Measurements from ENCODE around the gene ATOX1. TPM values are rescaled to one million over a fixed set of nuclear protein-coding genes. Genes with fewer than 3 reads are reported as not detected.
"Not testable (repeated sequence)": the region's sequence is repeated elsewhere in the genome, so short reads cannot be mapped to it uniquely, and the experiment has no call there.

The ATOX1 gene
- total RNA-seq, 2 donors from 2014 or later = 32.9 to 36.8 TPM

DNA sequence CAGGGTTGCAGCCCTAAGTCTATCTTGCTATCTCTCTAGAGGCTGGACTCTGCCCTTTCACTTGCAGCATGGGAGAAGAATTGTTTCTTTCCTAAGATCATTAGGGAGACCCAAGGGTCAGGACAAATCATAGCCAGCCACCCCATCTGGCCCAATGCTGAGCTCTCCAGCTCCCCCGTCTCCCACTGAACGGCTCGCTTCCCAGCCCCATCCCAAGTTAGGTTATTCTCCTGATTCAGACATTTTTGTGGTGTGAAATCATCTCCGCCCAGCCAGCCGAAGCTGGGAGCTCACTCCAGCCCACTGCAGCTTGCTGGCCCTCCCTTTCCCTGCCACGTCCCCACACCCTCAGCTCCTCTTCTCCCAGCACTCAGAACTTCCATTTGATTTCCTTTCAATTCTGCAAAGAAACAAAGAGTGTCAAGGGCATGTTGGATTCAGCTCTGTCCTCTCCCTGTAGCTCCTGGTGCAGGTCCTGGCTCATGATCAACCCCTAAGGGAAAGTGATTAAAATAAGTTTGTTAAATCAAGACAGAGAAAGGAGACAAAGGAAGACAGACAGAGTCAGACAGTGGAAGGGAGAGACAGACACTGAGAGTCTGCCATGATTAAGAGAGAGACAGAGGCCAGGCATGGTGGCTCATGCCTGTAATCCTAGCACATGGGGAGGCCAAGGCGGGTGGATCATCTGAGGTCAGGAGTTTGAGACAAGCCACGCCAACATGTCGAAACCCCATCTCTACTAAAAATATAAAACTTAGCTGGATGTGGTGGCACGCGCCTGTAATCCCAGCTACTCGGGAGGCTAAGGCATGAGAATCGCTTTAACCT, 59.1 kb downstream of the ATOX1 start:
- peak overlapping the region; percentile 97 to 98 for H3K27ac ChIP-seq
- peak overlapping the region; percentile 45 for H3K4me3 ChIP-seq
- peaks cover 40 to 69% of the 10 kb centered on the region in 2 donors for H3K4me1 ChIP-seq (ENCODE audit: control insufficient read depth in 1 of 2, low read depth in 2 of 2)
- peak; percentile 78 for ATAC-seq (ENCODE audit: insufficient number of reproducible peaks, low FRiP score, low read depth)
- TF ChIP-seq, protein P1, sequence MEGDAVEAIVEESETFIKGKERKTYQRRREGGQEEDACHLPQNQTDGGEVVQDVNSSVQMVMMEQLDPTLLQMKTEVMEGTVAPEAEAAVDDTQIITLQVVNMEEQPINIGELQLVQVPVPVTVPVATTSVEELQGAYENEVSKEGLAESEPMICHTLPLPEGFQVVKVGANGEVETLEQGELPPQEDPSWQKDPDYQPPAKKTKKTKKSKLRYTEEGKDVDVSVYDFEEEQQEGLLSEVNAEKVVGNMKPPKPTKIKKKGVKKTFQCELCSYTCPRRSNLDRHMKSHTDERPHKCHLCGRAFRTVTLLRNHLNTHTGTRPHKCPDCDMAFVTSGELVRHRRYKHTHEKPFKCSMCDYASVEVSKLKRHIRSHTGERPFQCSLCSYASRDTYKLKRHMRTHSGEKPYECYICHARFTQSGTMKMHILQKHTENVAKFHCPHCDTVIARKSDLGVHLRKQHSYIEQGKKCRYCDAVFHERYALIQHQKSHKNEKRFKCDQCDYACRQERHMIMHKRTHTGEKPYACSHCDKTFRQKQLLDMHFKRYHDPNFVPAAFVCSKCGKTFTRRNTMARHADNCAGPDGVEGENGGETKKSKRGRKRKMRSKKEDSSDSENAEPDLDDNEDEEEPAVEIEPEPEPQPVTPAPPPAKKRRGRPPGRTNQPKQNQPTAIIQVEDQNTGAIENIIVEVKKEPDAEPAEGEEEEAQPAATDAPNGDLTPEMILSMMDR (IDR thresholded peaks at IDR 0.05) = no peak
- no peaks in the 10 kb centered on the region for H3K36me3 ChIP-seq
- H3K9me3 ChIP-seq = no peaks in the 10 kb centered on the region
- no peaks in the 10 kb centered on the region for H3K27me3 ChIP-seq (replicated peaks; ENCODE audit: insufficient read depth)
- no peak for DNase-seq (ENCODE audit: low spot score)

DNA sequence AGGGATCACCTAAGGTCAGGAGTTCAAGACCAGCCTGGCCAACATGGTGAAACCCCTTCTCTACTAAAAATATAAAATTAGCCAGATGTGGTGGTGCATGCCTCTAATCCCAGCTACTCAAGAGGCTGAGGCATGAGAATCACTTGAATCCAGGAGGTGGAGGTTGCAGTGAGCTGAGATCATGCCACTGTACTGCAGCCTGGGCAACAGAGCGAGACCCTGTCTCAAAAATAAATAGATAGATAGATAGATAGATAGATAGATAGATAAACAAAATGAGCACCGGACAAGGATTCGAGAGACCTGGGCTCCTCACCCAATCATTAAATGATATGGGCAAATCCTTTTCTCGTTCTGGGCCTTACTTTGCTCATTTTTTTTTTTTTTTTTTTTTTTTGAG, 60.4 kb downstream of the ATOX1 start:
- not testable (repeated sequence) for H3K9me3 ChIP-seq; H3K4me3 ChIP-seq; ATAC-seq (ENCODE audit: insufficient number of reproducible peaks, low FRiP score, low read depth); DNase-seq (ENCODE audit: low spot score); H3K36me3 ChIP-seq; H3K27me3 ChIP-seq (replicated peaks; ENCODE audit: insufficient read depth)
- H3K4me1 ChIP-seq (ENCODE audit: control insufficient read depth in 1 of 2, low read depth in 2 of 2) = peaks cover 40 to 75% of the 10 kb centered on the region in 2 donors
- peak overlapping the region; percentile 97 to 98 for H3K27ac ChIP-seq

DNA sequence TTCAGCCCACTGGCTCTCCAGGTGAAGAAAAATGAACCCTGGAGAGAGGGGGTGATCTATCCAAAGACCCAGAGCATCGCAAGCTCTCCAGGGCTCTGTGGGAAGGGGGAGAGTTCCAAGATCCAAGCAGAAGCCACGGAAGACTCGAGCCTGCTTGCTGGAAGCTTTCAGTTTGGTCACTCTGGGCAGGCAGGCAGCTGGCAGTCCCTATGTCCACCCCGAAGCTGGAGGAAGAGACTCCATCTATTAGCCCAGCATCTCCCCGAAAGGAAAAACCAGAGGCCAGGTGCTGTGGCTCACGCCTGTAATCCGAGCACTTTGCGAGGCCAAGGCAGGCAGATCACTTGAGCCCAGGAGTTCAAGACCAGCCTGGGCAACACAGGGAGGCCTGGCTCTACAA, 61.0 kb downstream of the ATOX1 start:
- DNase-seq (ENCODE audit: low spot score) (no peak), ATAC-seq (ENCODE audit: insufficient number of reproducible peaks, low FRiP score, low read depth) (no peak)
- H3K4me1 ChIP-seq (ENCODE audit: control insufficient read depth in 1 of 2, low read depth in 2 of 2) = peaks cover 37 to 73% of the 10 kb centered on the region in 2 donors

DNA sequence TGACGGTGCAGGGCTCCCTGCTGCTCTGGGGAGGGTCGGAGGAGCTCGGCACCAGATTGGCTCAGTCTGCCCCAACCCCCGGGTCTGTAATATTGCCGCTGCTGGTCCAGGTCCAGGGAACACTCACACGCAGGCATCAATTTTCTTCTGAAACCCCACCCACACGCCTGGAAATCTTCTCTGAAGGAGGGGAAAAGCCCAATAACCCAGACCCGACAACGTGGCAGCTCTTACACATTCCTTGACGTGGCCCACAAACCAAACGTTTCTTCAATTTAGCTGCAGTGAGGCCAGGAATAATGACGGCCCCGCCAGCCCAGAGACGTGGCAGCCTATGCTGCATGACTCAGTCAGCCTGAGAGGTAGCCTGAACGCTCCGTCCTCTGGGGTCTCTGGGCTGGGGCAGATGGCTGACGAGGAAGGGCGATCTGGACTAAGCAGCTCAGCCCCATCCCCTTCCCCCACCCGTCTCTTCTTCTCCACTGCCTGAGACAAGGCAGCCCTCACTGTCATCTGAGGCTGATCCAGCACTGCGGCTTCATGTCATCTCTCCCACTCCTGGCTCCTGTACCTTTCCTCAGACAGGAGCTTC, 61.9 kb downstream of the ATOX1 start:
- no peaks in the 10 kb centered on the region for H3K9me3 ChIP-seq
- H3K27ac ChIP-seq = peak overlapping the region; percentile 97 to 98
- H3K4me1 ChIP-seq (ENCODE audit: control insufficient read depth in 1 of 2, low read depth in 2 of 2) = peaks cover 32 to 64% of the 10 kb centered on the region in 2 donors
- no peaks in the 10 kb centered on the region for H3K36me3 ChIP-seq
- H3K27me3 ChIP-seq (replicated peaks; ENCODE audit: insufficient read depth) = no peaks in the 10 kb centered on the region
- TF ChIP-seq, protein P1 (IDR thresholded peaks at IDR 0.05) = no peak
- peak overlapping the region; percentile 34 for H3K4me3 ChIP-seq
- DNase-seq (ENCODE audit: low spot score) (peak; percentile 75), ATAC-seq (ENCODE audit: insufficient number of reproducible peaks, low FRiP score, low read depth) (peak; percentile 69)

More for the DNA sequence above, 61.0 kb downstream of the ATOX1 start:
- no peak overlapping the region for H3K4me3 ChIP-seq
- TF ChIP-seq, protein P1 (IDR thresholded peaks at IDR 0.05) = no peak
- H3K36me3 ChIP-seq = no peaks in the 10 kb centered on the region
- no peaks in the 10 kb centered on the region for H3K9me3 ChIP-seq
- no peaks in the 10 kb centered on the region for H3K27me3 ChIP-seq (replicated peaks; ENCODE audit: insufficient read depth)
- peak overlapping the region; percentile 97 to 98 for H3K27ac ChIP-seq

DNA sequence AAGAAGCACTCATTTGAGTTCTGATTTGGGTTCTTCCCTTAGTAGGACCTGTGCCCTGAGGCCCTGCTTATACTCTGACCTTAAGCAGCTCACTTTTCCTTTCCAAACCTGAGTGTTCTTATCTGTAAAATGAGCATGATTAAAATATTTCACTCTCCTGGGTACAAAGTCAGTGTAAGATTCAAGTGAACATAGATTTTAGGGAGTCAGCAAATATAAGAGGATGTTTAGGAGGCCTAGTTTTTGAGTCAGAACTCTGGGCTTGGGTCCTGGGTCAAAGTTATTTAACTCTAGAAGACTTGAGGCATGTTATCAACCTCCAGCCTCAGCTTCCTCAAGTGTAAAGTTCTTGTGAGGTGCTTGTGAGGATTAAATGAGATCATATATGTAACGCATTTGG, 63.0 kb downstream of the ATOX1 start:
- Histone ChIP-seq H3K27ac (peak overlapping the region; percentile 97 to 98), H3K9me3 (no peaks in the 10 kb centered on the region), H3K4me1 (ENCODE audit: control insufficient read depth in 1 of 2, low read depth in 2 of 2) (peaks cover 28 to 59% of the 10 kb centered on the region in 2 donors), H3K27me3 (replicated peaks; ENCODE audit: insufficient read depth) (no peaks in the 10 kb centered on the region), H3K4me3 (no peak overlapping the region), H3K36me3 (no peaks in the 10 kb centered on the region)
- no peak for DNase-seq (ENCODE audit: low spot score)
- ATAC-seq (ENCODE audit: insufficient number of reproducible peaks, low FRiP score, low read depth) = no peak
- TF ChIP-seq, protein P1 (IDR thresholded peaks at IDR 0.05) = no peak
